Neural progenitor cell (in vitro differentiated cells): ENCODE data around the gene TIGIT. TPM values are rescaled to one million over a fixed set of nuclear protein-coding genes. Genes with fewer than 3 reads are reported as not detected.

Experiments
- DNase-seq: peaks from one replicate; pipeline ENCODE4 v3.0.0-alpha.2; 2016; ENCODE audit warnings: low spot score
- H2AFZ ChIP-seq: fragments of 200-600 bp; sonication (generic); replicated peaks from 2 replicates; pipeline ENCODE4 v1.6.1; 2016; ENCODE audit warnings: antibody characterized with exemption
- H3F3A ChIP-seq: fragments of 200-600 bp; sonication (generic); 2 replicates; pipeline ENCODE4 v1.6.1; 2016; ENCODE audit warnings: antibody characterized with exemption, low read depth
- H3K27ac ChIP-seq: fragments of 200-600 bp; sonication (generic); 2 replicates; pipeline ENCODE4 v1.5.1; 2016; ENCODE audit warnings: mild to moderate bottlenecking
- H3K27me3 ChIP-seq: fragments of 200-600 bp; sonication (generic); 2 replicates; pipeline ENCODE4 v1.6.1; 2016; ENCODE audit warnings: mild to moderate bottlenecking, moderate library complexity
- H3K36me3 ChIP-seq: fragments of 200-600 bp; sonication (generic); 2 replicates; pipeline ENCODE4 v1.5.1; 2016
- H3K4me1 ChIP-seq: fragments of 200-600 bp; sonication (generic); 2 replicates; pipeline ENCODE4 v1.6.1; 2016; ENCODE audit warnings: mixed run types
- H3K4me2 ChIP-seq: fragments of 200-600 bp; sonication (generic); 2 replicates; pipeline ENCODE4 v1.6.1; 2016
- H3K4me3 ChIP-seq: fragments of 200-600 bp; sonication (generic); 2 replicates; pipeline ENCODE4 v1.5.1; 2016
- H3K79me2 ChIP-seq: fragments of 200-600 bp; sonication (generic); 2 replicates; pipeline ENCODE4 v1.6.1; 2016; ENCODE audit warnings: low read depth
- H3K9ac ChIP-seq: fragments of 200-600 bp; sonication (generic); 2 replicates; pipeline ENCODE4 v1.6.1; 2016
- H3K9me3 ChIP-seq: fragments of 200-600 bp; sonication (generic); 2 replicates; pipeline ENCODE4 v1.5.1; 2016; ENCODE audit warnings: low read depth
- H4K20me1 ChIP-seq: fragments of 200-600 bp; sonication (generic); 2 replicates; pipeline ENCODE4 v1.6.1; 2016; ENCODE audit warnings: low read depth
- H3K27ac Mint-ChIP-seq: 3 replicates; pipeline ENCODE4 v1.8.0; 2021; ENCODE audit warnings: mixed read lengths
- H3K27me3 Mint-ChIP-seq: 2 replicates; pipeline ENCODE4 v1.8.0; 2022; ENCODE audit warnings: low read depth, mild to moderate bottlenecking, inconsistent platforms, moderate library complexity, mixed read lengths; ENCODE audit not compliant: insufficient read depth
- H3K36me3 Mint-ChIP-seq: 3 replicates; pipeline ENCODE4 v1.8.0; 2021; ENCODE audit warnings: mixed read lengths
- H3K4me1 Mint-ChIP-seq: 3 replicates; pipeline ENCODE4 v1.8.0; 2021; ENCODE audit warnings: mixed read lengths
- H3K4me3 Mint-ChIP-seq: 3 replicates; pipeline ENCODE4 v1.8.0; 2021; ENCODE audit warnings: mild to moderate bottlenecking, moderate library complexity, mixed read lengths
- H3K9me3 Mint-ChIP-seq: 3 replicates; pipeline ENCODE4 v1.8.0; 2020; ENCODE audit warnings: mixed read lengths
- EZH2 ChIP-seq: fragments of 200-600 bp; sonication (generic); IDR thresholded peaks from 2 replicates; pipeline ENCODE4 v1.6.1; 2017; ENCODE audit warnings: antibody characterized with exemption, mild to moderate bottlenecking, moderate library complexity
- EZH2phosphoT487 ChIP-seq: fragments of 200-600 bp; sonication (generic); IDR thresholded peaks from 2 replicates; pipeline ENCODE4 v1.6.1; 2017; ENCODE audit warnings: antibody characterized with exemption
- total RNA-seq: library from RNA; depleted of rRNA; stranded (reverse); fragments of >200 nt; gene quantifications from 2 replicates; pipeline ENCODE4 v1.2.3, GENCODE V29; 2015; ENCODE audit warnings: low replicate concordance
- TF ChIP-seq, protein P1 (sequence below): fragments of 200-600 bp; sonication (generic); IDR thresholded peaks from 2 replicates; pipeline ENCODE4 v1.5.1; 2017; ENCODE audit warnings: antibody characterized with exemption, mild to moderate bottlenecking

TIGIT gene
- total RNA-seq, 1 donor from 2014 or later = not detected

DNA sequence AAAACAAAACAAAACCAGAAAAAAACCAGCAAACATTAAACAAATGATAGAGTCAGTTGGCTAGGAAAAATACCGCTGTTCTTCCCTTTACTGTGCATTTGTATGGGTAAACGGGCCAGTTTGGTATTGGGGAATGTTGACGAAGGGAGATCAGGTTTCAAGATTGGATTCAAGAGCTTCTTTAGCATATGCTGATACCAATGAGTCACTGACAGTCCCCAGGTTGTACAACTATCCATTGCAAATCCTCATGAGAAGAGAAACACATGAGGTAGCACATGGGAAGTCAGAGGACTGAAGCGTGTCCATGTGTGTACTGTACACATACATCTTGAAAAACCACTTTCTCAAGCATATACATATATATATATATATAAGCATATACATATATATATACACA is 25.6 kb downstream of the TIGIT start:
- Histone ChIP-seq H3F3A (no peaks in the 10 kb centered on the region), H3K79me2 (no peaks in the 10 kb centered on the region), H3K4me1 (peaks cover 19% of the 10 kb centered on the region), H3K9ac (no peak overlapping the region), H3K4me3 (no peak overlapping the region), H3K9me3 (no peaks in the 10 kb centered on the region), H3K27me3 (no peaks in the 10 kb centered on the region), H4K20me1 (no peaks in the 10 kb centered on the region), H2AFZ (no peak overlapping the region), H3K4me2 (peak overlapping the region; percentile 23), H3K36me3 (no peaks in the 10 kb centered on the region), H3K27ac (no peak overlapping the region)
- DNase-seq = peak; percentile 46
- peaks cover 10% of the 10 kb centered on the region for H3K4me1 Mint-ChIP-seq
- no peak overlapping the region for H3K4me3 Mint-ChIP-seq
- TF ChIP-seq, protein P1, sequence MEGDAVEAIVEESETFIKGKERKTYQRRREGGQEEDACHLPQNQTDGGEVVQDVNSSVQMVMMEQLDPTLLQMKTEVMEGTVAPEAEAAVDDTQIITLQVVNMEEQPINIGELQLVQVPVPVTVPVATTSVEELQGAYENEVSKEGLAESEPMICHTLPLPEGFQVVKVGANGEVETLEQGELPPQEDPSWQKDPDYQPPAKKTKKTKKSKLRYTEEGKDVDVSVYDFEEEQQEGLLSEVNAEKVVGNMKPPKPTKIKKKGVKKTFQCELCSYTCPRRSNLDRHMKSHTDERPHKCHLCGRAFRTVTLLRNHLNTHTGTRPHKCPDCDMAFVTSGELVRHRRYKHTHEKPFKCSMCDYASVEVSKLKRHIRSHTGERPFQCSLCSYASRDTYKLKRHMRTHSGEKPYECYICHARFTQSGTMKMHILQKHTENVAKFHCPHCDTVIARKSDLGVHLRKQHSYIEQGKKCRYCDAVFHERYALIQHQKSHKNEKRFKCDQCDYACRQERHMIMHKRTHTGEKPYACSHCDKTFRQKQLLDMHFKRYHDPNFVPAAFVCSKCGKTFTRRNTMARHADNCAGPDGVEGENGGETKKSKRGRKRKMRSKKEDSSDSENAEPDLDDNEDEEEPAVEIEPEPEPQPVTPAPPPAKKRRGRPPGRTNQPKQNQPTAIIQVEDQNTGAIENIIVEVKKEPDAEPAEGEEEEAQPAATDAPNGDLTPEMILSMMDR = no peak
- TF ChIP-seq EZH2phosphoT487 = no peak
- TF ChIP-seq EZH2 = no peak
- H3K27ac Mint-ChIP-seq = no peak overlapping the region
- H3K27me3 Mint-ChIP-seq = no peaks in the 10 kb centered on the region
- H3K36me3 Mint-ChIP-seq = no peaks in the 10 kb centered on the region
- no peaks in the 10 kb centered on the region for H3K9me3 Mint-ChIP-seq

DNA sequence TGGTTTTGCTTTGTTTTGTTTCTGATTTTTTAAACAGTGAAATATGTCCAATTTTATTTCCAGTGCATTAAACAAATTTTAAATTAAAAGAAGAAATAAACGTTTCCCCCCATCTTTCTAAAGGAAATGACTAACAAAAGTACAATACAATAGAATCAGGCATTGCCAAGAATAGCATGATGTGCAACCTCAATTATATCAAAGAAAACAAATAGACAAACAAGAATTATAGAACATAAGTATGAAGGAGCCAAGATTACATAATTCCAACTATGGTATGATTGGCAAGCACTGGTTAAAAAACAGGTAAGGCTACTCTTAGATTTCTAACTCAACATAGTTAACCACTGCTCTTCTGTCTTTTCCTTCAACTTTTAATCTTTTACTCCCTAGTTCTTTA is 26.4 kb downstream of the TIGIT start:
- Histone ChIP-seq H3K4me1 (peaks cover 27% of the 10 kb centered on the region), H3K9me3 (no peaks in the 10 kb centered on the region), H4K20me1 (no peaks in the 10 kb centered on the region), H3K79me2 (no peaks in the 10 kb centered on the region), H3K4me2 (no peak overlapping the region), H2AFZ (no peak overlapping the region), H3K27me3 (no peaks in the 10 kb centered on the region), H3F3A (no peaks in the 10 kb centered on the region), H3K36me3 (no peaks in the 10 kb centered on the region), H3K27ac (no peak overlapping the region), H3K9ac (no peak overlapping the region), H3K4me3 (no peak overlapping the region)
- Mint-ChIP-seq H3K4me1 (peaks cover 13% of the 10 kb centered on the region), H3K4me3 (no peak overlapping the region), H3K36me3 (no peaks in the 10 kb centered on the region), H3K9me3 (no peaks in the 10 kb centered on the region), H3K27me3 (no peaks in the 10 kb centered on the region), H3K27ac (no peak overlapping the region)
- TF ChIP-seq EZH2phosphoT487 = no peak
- TF ChIP-seq EZH2 = no peak
- TF ChIP-seq, protein P1 = no peak
- no peak for DNase-seq

DNA sequence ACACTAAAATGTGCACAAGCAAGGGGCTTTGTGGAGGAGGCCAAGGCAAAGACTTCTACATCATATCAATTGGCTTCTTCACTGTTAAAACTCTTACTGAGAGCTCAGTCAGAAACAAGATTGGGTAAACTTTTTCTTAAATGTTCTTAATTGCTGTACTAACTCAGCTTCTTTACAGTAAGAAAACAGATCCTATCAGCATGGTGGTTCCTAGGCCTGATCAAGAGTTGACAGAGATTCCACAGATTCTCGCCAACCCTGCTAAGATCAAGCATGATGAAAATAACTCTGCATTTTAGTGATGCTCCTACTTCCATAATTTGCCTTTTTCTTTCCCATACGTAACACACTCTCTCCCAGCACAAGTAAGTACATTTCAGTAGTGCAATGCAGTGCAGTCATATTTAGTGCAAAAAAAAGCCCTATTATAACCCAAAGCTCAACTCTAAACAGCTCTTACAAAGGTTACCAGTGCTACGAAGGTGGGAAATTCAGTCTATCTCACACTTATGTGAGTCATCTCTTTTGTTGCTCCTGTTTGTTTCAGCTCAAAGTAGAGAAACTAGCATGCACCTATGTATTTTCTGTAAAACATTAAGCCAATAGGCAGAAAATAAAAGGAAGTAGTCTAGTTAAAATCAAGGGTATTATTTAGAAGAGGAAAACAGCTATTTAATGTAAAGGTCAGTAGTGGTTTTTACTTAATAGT is 29.9 kb downstream of the TIGIT start:
- no peak for DNase-seq
- H3K36me3 ChIP-seq = no peaks in the 10 kb centered on the region

More for the DNA sequence above, 29.9 kb downstream of the TIGIT start:
- Mint-ChIP-seq H3K9me3 (no peaks in the 10 kb centered on the region), H3K27ac (no peak overlapping the region), H3K36me3 (no peaks in the 10 kb centered on the region), H3K4me3 (no peak overlapping the region), H3K27me3 (no peaks in the 10 kb centered on the region), H3K4me1 (peaks cover 13% of the 10 kb centered on the region)
- Histone ChIP-seq H3K4me1 (peaks cover 52% of the 10 kb centered on the region), H4K20me1 (no peaks in the 10 kb centered on the region), H3K27ac (no peak overlapping the region), H3K4me3 (no peak overlapping the region), H3K4me2 (no peak overlapping the region), H3K9me3 (no peaks in the 10 kb centered on the region), H2AFZ (no peak overlapping the region), H3K79me2 (no peaks in the 10 kb centered on the region), H3F3A (no peaks in the 10 kb centered on the region), H3K27me3 (no peaks in the 10 kb centered on the region), H3K9ac (no peak overlapping the region)
- TF ChIP-seq EZH2 = no peak
- TF ChIP-seq EZH2phosphoT487 = no peak
- TF ChIP-seq, protein P1 = no peak
